Neuron (in vitro differentiated cells): Measurements from ENCODE around the gene VWA5B1.
A peak's percentile ranks its signal among the peaks of the same experiment; 100 is the strongest.

Experiments used
- H2AFZ ChIP-seq: one replicate; pipeline ENCODE4 v1.6.1; 2013; ENCODE audit warnings: low read depth, mild to moderate bottlenecking, inconsistent platforms, low read length, moderate library complexity
- H3K27me3 ChIP-seq: one replicate; pipeline ENCODE4 v1.6.1; 2013; ENCODE audit warnings: low read length; ENCODE audit not compliant: insufficient read depth
- H3K36me3 ChIP-seq: one replicate; pipeline ENCODE4 v1.6.1; 2013; ENCODE audit warnings: low read length; ENCODE audit not compliant: insufficient read depth
- H3K4me1 ChIP-seq: one replicate; pipeline ENCODE4 v1.6.1; 2013; ENCODE audit warnings: low read length; ENCODE audit not compliant: insufficient read depth
- H3K4me3 ChIP-seq: 2 replicates; pipeline ENCODE4 v1.5.1; 2013; ENCODE audit warnings: mild to moderate bottlenecking, low read length, moderate library complexity
- H3K9me3 ChIP-seq: one replicate; pipeline ENCODE4 v1.6.1; 2013; ENCODE audit warnings: low read length

VWA5B1 gene

GRCh38 chr1:20361401-20361800, 70.7 kb downstream of the VWA5B1 start:
- no peak overlapping the region for H2AFZ ChIP-seq
- peaks cover 49% of the 10 kb centered on the region for H3K27me3 ChIP-seq
- H3K9me3 ChIP-seq: no peaks in the 10 kb centered on the region
- H3K4me3 ChIP-seq: no peak overlapping the region
- H3K4me1 ChIP-seq: no peaks in the 10 kb centered on the region
- no peaks in the 10 kb centered on the region for H3K36me3 ChIP-seq

GRCh38 chr1:20361805-20362381, 71.2 kb downstream of the VWA5B1 start:
- Histone ChIP-seq H3K9me3 (no peaks in the 10 kb centered on the region), H3K4me3 (no peak overlapping the region), H3K4me1 (no peaks in the 10 kb centered on the region), H3K36me3 (no peaks in the 10 kb centered on the region), H2AFZ (no peak overlapping the region), H3K27me3 (peaks cover 54% of the 10 kb centered on the region)

GRCh38 chr1:20362856-20363255, 72.2 kb downstream of the VWA5B1 start:
- Histone ChIP-seq H3K9me3 (no peaks in the 10 kb centered on the region), H3K4me3 (no peak overlapping the region), H2AFZ (no peak overlapping the region), H3K27me3 (peaks cover 61% of the 10 kb centered on the region), H3K36me3 (no peaks in the 10 kb centered on the region), H3K4me1 (no peaks in the 10 kb centered on the region)

DNA sequence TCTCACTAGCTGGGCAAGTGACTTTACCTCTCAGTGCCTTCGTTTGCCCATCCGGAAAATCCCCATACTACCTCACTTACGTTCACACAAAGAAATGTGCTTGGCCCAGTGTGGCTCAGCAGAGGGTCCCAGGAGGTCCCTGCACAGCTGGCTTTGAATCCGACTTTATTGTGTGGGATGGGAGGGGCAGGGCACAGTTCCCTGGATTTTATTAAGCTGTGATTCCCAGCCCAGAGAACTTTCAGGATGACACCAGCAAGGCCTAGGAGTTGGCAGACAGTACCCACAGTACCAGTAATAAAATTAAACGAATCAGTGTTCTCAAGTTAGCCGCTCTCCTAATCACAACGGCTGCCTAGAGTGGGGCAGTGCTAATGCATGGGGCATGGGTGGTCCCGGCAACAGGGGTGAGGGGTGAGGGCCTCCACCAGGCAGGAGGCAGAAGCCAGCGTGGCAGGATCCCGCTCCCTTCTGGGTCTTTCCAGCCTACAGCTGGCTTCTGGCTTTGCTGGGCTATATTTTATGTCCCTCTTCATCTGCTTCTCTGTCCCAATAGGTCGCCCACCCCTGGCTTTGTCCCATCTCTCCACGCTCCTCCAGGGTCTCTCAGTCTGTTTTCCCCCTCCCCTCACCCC, 74.9 kb downstream of the VWA5B1 start:
- no peak overlapping the region for H2AFZ ChIP-seq
- peaks cover 65% of the 10 kb centered on the region for H3K27me3 ChIP-seq
- H3K9me3 ChIP-seq: no peaks in the 10 kb centered on the region
- no peaks in the 10 kb centered on the region for H3K4me1 ChIP-seq
- H3K36me3 ChIP-seq: no peaks in the 10 kb centered on the region
- no peak overlapping the region for H3K4me3 ChIP-seq

- Histone ChIP-seq H3K9me3 (no peaks in the 10 kb centered on the region), H3K4me1 (no peaks in the 10 kb centered on the region), H3K27me3 (peaks cover 62% of the 10 kb centered on the region), H2AFZ (no peak overlapping the region), H3K36me3 (no peaks in the 10 kb centered on the region), H3K4me3 (peak overlapping the region; percentile 9)
Measured at GRCh38 chr1:20366056-20366462, 75.4 kb downstream of the VWA5B1 start.

DNA sequence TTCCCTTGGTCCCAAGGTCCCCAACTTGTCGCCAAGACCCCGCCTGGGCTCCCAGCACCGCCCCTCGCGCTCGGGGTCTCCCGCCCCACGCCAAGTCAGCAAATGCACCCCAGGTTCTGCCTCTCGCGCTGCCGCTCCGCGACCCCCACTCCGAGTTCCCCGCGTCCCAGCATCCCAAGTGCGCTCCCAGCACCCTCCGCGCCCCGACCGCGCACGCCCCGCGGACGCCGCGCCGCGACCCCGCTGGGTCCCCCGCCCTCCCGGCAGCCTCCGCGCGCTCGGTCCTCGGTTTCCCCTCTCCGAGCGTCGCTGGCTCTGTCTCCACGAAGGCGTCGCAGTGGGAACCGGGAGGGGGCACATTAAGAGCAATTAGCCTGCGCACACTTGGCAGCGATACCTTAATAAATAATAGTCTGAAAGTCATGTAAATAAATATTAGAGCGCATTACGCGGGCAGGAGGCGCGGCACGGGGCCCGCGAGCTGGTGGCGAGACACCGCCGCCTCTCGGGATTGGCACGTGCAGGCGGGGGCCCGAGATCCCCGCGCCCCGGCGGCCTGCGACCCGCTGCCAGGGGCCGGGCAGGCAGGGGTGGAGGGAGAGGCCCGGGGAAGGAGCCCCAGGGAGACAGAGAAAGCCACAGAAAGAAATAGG, 75.9 kb downstream of the VWA5B1 start:
- Histone ChIP-seq H3K36me3 (no peaks in the 10 kb centered on the region), H3K9me3 (no peaks in the 10 kb centered on the region), H3K27me3 (peaks cover 62% of the 10 kb centered on the region), H2AFZ (no peak overlapping the region), H3K4me1 (no peaks in the 10 kb centered on the region), H3K4me3 (peak overlapping the region; percentile 9)

DNA sequence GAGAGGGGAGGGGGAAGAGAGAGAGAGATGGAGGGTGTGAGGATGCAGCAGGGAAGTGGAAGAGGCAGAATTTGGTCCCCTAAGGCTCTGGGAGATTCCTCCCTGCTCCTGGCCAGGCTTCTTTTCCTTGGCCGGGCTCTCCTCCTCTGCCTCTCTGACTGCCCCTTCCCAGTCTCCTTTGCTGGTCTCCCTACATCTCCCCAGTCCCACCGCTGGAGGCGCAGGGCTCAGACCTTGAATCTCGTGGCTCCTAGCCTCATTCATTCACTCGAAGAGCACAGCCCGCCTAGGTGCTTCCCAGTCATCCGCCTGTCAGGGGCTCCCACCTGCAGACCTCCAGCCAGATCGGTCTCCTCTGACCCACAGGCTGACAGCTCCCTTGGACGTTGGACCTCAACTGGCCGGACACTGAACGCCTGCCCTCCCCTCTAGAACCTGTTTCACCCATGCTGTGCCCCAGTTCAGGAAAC, 76.5 kb downstream of the VWA5B1 start:
- Histone ChIP-seq H2AFZ (no peak overlapping the region), H3K9me3 (no peaks in the 10 kb centered on the region), H3K36me3 (no peaks in the 10 kb centered on the region), H3K4me3 (no peak overlapping the region), H3K27me3 (peaks cover 62% of the 10 kb centered on the region), H3K4me1 (no peaks in the 10 kb centered on the region)

GRCh38 chr1:20367626-20368025, 77.0 kb downstream of the VWA5B1 start:
- peaks cover 62% of the 10 kb centered on the region for H3K27me3 ChIP-seq
- no peaks in the 10 kb centered on the region for H3K36me3 ChIP-seq
- no peak overlapping the region for H3K4me3 ChIP-seq
- no peak overlapping the region for H2AFZ ChIP-seq
- H3K9me3 ChIP-seq: no peaks in the 10 kb centered on the region
- no peaks in the 10 kb centered on the region for H3K4me1 ChIP-seq

DNA sequence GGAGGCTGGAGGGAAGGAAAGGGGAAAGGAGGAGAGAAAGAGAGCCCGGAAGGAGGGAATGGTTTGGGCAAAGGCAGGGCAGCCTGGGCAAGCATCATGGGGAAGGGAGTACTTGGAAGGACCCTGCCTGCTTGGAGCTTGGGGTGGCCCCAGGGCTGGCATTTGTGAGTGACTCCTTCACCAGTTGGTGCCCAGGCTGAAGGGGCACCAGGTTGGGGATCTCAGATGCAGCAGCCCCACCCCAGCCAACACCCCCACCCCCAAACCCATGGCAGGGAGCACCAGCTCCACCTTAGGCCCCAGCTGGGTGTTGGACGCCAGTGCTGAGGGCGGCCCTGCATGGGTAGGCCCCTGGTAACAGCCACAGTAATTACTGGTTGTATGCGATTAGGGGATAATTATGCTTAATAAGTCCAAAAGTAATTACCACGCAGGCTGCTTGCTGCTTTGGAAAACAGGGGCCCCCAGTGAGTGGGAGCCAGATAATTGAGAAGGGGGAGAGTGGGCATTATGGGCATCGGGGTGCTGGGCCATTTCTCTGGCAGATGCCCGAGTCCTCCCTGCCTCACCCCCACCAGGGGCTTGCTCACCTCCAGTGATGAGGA, 78.3 kb downstream of the VWA5B1 start:
- H3K4me3 ChIP-seq: no peak overlapping the region
- no peaks in the 10 kb centered on the region for H3K36me3 ChIP-seq
- no peak overlapping the region for H2AFZ ChIP-seq
- no peaks in the 10 kb centered on the region for H3K9me3 ChIP-seq
- H3K4me1 ChIP-seq: no peaks in the 10 kb centered on the region
- peaks cover 63% of the 10 kb centered on the region for H3K27me3 ChIP-seq

GRCh38 chr1:20370698-20371097, 80.0 kb downstream of the VWA5B1 start:
- Histone ChIP-seq H3K4me1 (no peaks in the 10 kb centered on the region), H3K9me3 (no peaks in the 10 kb centered on the region), H3K27me3 (peaks cover 56% of the 10 kb centered on the region), H3K4me3 (no peak overlapping the region), H3K36me3 (no peaks in the 10 kb centered on the region), H2AFZ (no peak overlapping the region)

DNA sequence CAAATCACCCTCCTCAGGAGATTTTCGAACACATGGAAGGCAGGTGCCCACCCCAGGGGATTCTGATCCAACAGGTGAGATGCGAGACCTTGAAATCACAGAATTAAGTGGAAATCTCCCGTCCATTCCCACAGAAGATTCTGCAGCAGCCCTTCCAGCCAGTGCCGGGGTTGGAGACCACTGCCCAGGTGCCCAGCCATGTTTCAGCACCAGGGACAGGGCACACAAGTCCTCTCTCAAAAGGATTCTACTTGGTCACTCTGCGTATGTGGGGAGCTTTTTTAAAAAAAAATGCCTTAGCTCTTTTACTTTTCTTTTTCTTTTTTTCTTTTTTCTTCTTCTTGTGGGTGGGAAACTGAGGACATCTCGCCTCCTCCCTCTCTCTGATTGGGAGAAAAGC, 80.7 kb downstream of the VWA5B1 start:
- peaks cover 54% of the 10 kb centered on the region for H3K27me3 ChIP-seq
- no peaks in the 10 kb centered on the region for H3K36me3 ChIP-seq
- no peak overlapping the region for H3K4me3 ChIP-seq
- no peaks in the 10 kb centered on the region for H3K4me1 ChIP-seq
- no peaks in the 10 kb centered on the region for H3K9me3 ChIP-seq
- no peak overlapping the region for H2AFZ ChIP-seq

- H3K4me1 ChIP-seq: no peaks in the 10 kb centered on the region
- H3K27me3 ChIP-seq: peaks cover 49% of the 10 kb centered on the region
- no peaks in the 10 kb centered on the region for H3K9me3 ChIP-seq
- no peak overlapping the region for H3K4me3 ChIP-seq
- H2AFZ ChIP-seq: no peak overlapping the region
- no peaks in the 10 kb centered on the region for H3K36me3 ChIP-seq
Measured at GRCh38 chr1:20371883-20372282, 81.2 kb downstream of the VWA5B1 start.

DNA sequence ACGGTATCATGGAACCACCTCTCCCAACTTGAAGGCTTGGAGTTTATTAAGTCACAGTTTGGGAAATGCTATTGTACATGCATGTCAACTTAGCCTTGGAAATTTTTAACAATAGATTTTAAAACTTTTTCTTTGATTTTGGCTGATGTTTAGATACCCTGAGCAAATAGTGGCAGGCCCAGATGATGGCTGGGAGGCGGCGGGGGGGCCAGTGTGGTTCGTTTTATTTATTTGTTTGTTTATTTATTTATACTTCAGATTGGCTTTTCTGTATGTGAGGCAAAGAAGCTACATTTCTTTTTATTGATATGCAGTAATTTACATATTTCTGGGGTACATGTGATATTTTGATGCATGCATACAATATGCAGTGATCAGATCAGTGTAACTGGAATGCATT, 82.0 kb downstream of the VWA5B1 start:
- peaks cover 41% of the 10 kb centered on the region for H3K27me3 ChIP-seq
- no peaks in the 10 kb centered on the region for H3K4me1 ChIP-seq
- no peak overlapping the region for H3K4me3 ChIP-seq
- no peaks in the 10 kb centered on the region for H3K9me3 ChIP-seq
- H2AFZ ChIP-seq: no peak overlapping the region
- H3K36me3 ChIP-seq: no peaks in the 10 kb centered on the region
